SW 1271 (cell line): ENCODE measurements around the gene CCSER1.
"Not testable (repeated sequence)": the region's sequence is repeated elsewhere in the genome, so short reads cannot be mapped to it uniquely, and the experiment has no call there.

ENCODE experiments used
- DNase-seq, 2 experiments: peaks; one replicate each; lab custom pipeline; 2025; lab: John Stamatoyannopoulos, UW

The CCSER1 gene

DNA sequence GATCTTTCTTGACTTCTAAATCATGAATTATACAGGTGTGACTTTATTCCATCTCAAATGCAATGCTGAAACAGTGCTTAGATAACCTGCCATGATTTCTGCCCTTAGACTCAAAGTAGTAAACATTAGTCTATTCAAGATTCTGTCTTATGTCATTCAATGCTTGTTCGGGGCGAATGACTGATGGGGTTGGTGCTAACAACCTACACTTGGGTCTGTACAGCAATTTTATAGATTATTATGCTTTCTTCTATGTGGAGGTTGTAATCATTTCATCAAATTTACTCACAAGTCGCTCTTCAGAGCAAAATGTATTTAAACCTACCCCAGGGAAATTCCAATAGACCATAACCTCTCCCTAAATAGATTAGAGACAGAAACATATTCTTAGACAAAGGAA, 1155.0 kb downstream of the CCSER1 start:
- no peak for DNase-seq

DNA sequence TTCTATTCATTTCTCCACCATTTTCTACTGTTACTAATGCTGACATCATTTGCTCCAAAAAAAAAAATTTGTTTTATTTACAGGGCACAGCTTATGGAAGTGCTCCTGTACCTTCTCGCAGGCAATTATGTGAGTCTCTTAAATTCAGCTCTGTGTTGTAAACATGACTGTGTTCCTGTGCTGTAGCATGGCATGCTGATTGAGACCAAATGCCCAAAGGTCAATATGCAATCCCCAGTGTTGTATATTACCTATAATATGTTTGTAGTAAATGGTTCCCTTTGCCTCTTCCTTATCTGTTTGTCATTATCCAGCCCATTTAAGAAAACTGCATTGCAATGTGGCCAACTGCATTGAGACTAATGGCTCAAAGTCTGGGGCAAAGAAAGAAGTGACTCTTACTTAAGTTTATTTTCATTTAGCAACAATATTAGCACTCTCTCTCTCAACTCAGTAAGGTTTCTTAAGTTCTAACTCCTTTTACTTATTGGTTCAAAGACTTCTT, 1156.6 kb downstream of the CCSER1 start:
- no peak for DNase-seq

DNA sequence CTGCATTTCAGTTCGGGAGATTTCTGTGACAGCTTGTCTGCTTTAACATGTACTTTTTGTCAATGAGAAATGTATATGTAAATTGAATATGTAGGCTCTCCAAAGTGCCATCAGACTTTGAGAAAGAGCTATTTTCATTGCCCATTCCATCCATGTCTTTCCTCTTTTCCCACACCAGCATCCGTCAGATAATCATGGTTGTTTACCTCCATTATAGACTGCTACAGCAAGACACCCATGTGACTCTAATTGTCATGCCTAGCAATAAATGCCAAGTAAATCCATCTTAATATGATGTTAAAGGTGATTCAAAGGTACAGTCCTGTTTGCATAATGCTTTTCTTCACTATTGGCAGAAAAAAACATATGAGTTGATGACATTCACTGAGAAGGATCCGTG, 1157.3 kb downstream of the CCSER1 start:
- no peak for DNase-seq

DNA sequence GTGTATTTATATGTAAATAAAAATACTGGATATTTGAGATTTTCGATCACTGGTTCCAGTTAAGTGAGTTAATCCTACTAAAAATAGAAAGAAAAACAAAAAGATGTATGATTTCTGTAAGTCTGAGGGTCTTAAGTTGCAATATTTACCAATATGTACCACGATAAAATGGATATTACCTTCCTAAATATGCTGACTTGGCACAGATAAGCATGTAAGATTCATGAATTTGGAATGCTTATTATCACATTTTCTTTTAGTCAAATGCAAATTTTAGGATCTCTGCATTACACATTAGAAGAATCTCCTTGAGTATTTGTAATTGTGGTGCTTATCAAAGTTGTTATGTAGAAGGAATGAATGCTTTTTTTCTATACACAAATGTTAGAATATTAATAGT, 1158.3 kb downstream of the CCSER1 start:
- DNase-seq = no peak

DNA sequence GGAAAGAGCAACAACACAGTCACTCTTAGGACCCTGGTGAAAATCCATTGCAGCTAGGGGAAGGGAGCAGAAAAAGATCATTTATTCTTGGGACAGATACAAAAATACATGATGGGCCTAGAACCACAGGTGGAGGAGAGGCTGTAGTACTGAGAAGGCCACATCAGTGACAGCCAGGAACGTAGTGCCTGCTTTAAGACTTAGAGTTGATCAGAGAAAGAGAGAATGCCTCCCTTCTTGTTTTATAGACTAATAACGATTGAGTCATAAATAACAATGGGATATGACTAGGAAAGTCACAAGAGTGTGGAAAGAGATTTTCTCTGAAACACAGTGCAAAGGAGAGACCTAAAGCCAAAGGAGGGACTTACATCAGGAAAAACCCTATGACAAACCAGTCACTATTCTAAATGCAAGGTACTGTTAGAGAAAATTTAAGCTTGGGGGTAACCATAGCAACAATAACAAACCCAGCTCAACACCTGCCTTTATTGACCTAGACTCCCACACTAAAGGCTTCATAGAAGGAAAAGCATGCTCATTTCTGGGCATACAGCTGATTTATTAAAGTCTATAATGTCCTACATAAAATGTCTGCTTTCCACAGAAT, 1161.6 kb downstream of the CCSER1 start:
- no peak for DNase-seq

DNA sequence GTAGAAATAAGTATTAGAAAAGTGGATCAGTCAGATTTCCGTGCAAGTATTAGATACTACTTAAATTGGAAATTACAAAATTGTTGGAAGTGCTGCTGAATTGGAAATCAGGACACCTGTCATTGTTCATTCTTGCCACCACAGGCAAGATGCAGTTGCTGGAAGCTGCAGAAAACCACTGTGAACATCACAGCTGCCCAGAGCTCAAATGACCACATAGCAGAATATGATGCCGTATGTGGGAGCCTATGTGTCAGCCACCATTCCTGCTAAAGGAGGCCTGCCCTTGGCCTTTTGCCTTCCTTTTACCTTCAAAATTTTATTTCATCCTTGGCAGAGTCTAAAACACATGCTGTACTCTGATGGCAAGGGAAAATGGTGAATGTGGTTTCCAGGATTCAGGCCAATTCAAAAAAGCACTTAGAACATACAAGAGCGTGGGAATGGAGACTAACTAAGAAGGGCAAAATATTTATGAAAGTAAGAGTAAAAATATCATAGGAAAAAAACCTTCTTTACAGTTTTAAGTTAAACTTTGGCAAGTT, 1171.0 kb downstream of the CCSER1 start:
- no peak for DNase-seq

DNA sequence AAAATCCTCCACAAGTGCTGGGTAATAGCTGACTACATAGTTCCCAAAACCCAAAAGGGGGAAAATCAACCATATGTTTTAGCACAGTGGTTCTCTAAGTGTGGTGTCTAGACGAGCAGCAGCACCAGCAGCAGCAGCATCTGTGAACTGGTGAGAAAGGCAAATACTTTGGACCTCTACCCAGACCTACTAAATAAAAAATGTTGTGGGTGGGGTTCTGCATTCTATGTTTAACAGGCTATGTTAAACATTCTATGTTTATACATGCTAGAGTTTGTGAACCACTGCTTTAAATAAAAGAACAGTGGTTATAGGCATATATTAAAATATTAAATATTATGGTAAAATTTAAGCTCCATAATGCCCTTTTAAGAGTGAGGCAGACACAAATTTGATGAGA, 1171.6 kb downstream of the CCSER1 start:
- DNase-seq = no peak

DNA sequence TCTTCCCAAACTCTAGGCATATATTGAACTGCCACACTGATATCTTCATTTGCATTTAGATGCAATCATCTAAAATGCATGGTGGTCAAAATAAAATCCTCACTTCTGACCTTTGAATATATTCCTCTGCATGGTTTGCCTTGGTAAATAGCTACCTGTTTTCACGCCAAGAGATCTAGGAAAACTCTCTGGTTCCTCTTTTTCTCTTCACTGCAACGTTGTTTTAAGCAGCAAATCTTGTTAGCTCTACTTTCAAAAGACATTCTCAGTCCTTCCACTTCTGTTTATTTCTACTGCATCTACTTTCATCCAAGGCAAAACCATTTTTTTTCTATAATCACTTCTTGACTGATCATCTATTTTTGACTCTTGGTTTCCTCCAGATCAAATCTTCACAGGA, 1174.9 kb downstream of the CCSER1 start:
- no peak for DNase-seq

DNA sequence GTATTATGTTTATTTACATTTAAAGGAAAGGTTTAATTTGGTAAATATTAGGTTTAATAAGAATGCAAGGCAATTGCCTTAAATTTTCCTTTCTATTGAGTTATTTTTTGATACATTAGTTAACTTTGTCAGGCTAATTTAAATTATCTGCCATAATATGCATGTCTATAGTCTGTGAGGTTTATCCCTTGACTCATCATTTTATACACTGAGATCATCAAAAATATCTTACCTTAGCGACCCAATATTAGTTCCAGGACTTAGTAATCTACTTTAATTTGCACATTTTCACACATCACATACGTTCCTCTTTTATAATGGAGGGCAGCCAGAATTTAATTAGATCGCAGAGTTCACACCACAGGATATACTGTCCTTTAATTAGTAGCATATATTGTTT, 1177.1 kb downstream of the CCSER1 start:
- no peak for DNase-seq

DNA sequence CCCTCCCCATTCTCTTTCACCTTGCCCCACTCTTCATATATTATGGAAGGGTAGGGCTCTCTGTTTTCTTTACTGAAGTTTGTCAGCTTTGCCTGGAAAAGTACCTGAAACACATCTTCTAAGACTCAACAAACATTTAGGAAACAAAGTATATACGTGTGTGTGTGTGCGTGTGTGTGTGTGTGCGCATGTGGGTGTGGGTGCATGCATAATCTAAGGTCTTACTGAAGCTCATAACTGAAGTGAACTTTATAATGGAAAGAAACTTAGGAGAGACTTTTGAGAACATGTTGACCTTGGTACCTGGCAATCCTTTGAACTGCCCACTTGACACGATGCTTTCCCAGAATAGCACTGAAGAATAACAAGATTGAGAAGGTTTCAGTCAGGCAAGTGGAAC, 1190.2 kb downstream of the CCSER1 start:
- DNase-seq = no peak

DNA sequence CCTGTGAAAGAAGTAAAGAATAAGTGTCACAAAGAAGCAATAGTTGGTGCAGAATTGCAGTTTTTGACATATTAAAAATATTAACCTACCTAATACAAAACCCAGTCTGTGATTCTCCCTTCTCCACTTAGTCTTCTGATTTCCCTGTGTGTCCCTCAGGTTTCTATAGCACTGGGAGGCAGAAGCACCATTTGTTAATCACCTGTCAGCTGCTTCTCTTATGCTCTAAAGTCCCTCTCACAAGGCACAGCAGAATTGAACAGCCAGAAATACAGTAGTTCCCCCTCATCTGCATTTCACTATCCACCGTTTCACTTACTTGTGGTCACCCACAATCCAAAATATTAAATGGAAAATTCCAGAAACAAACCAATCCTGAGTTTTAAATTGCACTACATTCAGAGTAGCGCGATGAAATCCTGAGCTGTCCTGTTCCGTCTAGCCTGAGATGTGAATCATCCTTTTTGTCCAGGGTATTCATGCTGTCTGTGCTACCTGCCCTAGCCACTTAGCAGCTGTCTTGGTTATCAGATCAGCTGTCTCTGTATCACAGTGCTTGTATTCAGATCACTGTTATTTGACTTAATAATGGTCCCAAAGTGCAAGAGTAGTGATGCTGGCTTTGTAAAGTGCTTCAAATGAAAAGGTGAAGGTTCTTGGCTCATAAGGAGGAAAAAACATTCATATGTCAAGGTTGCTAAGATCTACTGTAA, 1192.5 kb downstream of the CCSER1 start:
- no peak for DNase-seq

DNA sequence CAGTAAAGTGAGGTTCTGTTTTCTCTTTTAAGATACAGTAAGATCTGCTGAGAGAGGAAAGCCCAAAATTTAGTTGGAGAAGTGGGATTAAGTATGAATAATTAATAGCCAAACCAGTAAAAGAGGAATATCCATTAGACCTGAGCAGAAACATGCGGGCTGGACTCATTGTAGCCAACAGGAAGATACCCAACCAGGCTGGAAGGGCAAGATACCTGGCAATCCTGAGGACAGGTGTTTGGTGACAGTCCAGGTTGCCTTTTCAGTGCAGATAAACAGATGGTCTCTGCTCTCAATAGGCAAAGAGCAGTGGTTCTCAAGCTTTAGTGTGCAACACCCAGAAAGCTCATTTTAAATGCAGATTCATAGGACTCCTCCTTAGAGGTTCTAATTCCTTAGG, 1195.8 kb downstream of the CCSER1 start:
- no peak for DNase-seq

DNA sequence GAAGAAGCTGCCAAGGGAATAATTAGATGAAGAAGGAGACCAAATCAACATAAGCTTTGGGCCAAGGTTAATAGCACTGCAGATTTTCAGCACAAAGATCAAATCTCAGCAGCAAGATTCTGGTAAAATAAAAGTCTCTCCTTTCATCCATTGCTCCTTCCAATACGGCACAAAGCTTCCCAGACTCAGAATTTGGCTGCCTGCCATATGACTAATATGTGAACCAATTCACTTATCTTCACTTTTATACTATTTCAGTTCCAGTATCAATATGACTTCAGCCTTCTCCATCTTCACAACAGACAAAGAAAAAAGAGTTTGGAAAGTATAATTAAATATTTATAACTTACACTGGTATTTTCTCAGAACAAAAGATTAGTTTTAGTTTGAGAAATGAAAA, 1198.3 kb downstream of the CCSER1 start:
- DNase-seq = no peak

DNA sequence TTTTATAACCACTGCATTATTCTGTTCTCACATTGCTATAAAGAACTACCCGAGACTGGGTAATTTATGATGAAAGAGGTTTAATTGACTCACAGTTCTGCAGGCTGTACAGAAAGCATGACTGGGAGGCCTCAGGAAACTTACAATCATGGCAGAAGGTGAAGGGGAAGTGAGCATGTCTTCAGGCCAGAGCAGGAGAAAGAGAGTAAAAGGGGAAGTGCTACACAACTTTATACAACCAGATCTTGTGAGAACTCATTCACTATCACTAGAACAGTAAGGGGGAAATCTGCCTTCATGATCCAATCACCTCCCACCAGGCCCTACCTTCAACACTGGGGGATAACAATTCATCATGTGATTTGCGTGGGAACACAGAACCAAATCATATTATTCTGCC, 1199.0 kb downstream of the CCSER1 start:
- not testable (repeated sequence) for DNase-seq

DNA sequence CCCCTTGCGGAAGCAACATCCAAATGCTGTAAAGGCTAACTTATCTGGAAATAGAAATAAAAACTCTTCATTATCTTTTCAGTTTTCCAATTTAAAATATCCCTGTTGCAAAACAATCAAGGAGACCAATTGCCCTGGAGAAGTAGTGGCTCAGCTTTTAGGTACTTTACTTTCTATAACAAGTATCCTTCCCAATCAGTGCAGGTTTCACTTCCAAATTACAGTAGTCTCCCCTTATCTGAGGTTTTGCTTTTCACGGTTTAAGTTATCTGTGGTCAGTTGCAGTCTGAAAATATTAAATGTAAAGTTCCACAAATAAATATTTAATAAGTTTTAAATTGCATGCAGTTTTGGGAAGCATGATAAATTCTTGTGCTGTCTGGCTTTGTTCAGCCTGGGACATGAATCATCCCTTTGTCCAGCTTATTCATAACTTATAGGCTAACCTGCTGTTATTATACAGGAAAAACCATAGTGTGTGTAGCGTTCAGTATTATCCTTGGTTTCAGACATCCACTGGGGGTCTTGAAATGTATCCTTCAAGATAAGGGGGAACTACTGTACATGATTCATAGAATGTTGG, 1203.5 kb downstream of the CCSER1 start:
- DNase-seq = no peak

DNA sequence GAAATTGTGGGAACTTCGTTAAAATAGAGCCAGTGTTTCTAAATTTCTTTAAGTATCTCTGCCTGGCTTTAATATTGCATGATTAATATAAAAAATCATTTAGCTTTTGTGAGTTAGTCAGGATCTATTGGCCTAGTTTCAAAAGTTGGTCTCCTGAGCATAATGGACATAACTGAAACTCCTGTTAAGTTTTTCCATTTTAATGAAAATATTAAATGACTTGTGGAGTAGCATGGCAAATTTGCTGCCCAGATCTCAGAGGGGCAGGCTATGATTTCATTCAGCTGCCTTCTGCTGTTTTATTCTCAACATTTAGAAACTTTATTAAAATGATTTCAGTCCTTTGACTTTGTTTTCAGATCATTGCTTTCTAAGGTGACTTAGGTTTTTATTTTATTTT, 1213.6 kb downstream of the CCSER1 start:
- no peak for DNase-seq

DNA sequence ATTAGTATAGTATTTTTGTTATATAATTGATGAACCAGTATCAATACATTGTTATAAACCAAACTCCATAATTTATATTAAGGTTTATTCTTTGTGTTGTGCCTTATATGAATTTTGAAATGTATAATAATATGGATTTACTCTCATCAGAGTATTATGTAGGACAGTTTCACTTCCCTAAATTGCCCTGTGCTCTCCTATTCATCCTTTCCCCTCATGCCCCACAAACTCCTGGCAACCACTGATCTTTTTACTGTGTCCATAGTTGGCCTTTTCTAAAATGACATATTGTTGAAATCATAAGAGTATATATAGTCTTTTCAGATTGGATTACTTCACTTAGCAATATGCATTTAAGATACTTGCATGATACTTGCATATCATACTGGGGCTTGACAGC, 1218.4 kb downstream of the CCSER1 start:
- no peak for DNase-seq

DNA sequence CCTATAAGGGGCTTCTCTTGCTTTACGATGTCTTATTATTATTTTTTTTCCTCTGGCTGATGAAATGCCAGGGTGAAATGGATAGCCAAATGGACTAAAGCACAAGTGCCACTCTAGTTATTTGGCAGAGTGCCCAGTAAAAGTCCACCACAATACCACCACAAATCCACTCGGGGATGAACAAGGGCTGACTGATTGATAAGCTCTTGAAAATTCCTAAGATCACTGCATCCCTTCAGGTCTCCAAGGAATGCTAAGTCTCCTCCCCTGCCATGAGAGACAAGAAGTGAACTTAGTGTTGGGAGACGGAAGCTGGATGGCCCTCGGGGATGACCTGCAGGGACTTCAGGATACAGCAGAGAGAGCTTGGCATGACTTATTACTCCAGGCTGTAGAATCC, 1229.3 kb downstream of the CCSER1 start:
- not testable (repeated sequence) for DNase-seq

DNA sequence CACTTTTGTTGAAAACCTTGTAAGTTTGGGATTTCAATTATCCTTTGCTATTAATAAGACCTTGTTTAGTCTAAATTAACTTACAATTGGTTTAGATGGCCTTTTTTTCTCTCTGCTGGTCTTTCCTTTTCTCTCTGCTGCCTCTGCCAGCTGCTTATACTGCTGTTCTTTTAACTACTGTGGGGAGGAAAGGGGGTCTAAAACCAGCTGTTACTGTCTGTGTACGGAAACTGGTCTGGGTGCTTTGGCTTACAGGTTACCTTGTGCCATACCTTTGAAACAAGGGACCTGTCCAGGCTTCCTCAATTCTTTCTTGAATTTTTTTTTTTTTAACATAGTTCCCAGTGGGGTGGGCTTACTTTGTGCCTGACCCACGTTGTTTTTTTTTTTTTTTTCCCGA, 1230.8 kb downstream of the CCSER1 start:
- DNase-seq = not testable (repeated sequence)

DNA sequence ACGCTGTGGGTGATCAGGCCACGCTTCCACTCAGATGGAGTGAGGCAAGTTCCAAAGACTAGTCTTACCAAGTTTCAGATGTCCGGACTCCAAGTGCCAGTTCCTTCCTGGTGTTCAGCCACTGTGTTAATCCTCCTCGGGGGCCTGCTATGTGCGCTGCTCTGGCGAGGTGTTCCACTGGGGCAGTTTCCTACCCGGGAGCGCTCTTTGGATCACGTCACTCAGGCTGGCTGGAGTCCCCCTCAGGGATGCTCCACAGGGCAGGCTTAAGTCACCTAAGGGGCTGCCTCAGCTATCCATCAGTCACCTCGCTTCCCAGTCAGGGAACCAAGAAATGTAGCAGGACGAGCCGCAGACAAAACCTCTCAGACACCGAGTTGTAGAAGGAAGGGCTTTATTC, 1231.4 kb downstream of the CCSER1 start:
- not testable (repeated sequence) for DNase-seq

DNA sequence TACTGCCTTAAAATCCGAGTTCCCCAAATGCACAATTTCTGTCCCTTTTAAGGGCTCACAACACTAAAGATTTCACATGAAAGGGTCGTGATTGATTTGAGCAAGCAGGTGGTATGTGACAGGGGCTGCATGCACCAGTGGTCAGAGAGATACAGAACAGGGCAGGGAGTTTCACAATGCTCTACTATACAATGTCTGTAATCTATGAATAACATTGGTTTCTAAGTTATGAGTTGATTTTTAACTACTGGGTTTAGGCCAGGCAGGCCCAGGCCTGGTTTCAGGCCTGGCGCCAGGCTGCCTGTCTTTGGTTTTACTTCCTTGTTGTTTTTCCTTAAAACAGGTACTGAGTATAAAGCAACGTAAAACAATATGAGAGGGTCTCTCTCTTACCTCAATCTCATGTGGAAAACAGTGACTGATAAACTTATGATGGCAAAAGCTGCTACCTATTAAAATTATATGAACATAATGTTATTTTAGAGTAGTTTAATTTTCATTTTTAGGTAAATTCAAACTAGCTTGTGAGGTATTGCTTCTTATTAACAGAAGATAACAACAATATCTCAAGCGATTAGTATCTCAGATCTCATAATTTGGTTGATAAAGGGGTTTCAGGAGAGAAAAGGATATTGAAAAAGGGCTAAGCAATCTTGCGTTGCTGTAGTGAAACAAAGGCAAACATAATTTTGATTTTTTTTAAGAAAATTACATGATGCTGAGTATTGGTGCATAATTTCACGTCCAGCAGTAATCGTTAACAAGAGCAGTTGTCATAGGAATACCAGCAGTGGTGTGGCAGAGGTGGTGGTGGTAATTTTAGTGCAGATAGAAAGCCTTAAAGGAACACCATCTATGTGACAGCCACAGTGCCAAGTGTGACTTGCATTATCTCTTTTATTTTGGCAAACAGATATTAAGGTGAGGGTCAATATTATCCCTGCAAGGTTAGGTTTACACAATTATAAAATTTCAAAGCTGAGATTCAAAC, 1232.1 kb downstream of the CCSER1 start:
- no peak for DNase-seq

DNA sequence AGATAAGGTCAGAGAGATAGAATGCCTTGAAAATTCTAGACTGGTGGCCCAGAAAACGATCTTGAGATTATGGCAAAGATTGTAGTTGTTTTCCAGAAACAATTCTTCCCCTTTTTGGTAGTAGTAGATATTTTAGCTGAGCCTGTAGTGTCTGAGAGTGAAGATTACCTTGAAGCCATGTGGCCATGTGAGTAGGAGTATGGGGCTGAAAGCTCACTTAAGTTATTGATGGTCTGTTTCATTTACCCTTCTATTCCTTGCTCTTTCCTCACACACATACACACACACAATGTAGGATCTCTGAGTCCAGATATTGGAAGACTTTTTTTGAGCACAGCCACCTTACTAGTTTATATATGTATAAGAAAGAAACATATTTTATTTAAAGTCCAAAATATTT, 1234.9 kb downstream of the CCSER1 start:
- no peak for DNase-seq
